Memory B cell (primary cell): Measurements from ENCODE around the gene ESRRG.

Experiments
- ATAC-seq: fragments of 150-1000 bp; cut with Tn5 transposase; 2 replicates; pipeline ENCODE4 v1.10.0; 2021; ENCODE audit warnings: low read depth, mild to moderate bottlenecking, moderate library complexity
- DNase-seq, 2 donors: peaks; one replicate each; pipeline ENCODE4 v3.0.0; 2022; ENCODE audit warnings: low spot score in 2 of 2
- H3K27ac Mint-ChIP-seq: one replicate; pipeline ENCODE4 v1.8.0; 2022; ENCODE audit warnings: mild to moderate bottlenecking, moderate library complexity, mixed read lengths
- H3K27me3 Mint-ChIP-seq: one replicate; pipeline ENCODE4 v1.8.0; 2022; ENCODE audit warnings: mixed read lengths
- H3K36me3 Mint-ChIP-seq: one replicate; pipeline ENCODE4 v1.8.0; 2022; ENCODE audit warnings: mild to moderate bottlenecking, mixed read lengths
- H3K4me1 Mint-ChIP-seq: one replicate; pipeline ENCODE4 v1.8.0; 2022; ENCODE audit warnings: mixed read lengths
- H3K4me3 Mint-ChIP-seq: one replicate; pipeline ENCODE4 v1.8.0; 2022; ENCODE audit warnings: mild to moderate bottlenecking, moderate library complexity, mixed read lengths
- H3K9me3 Mint-ChIP-seq: one replicate; pipeline ENCODE4 v1.8.0; 2022; ENCODE audit warnings: mixed read lengths

The ESRRG gene

GRCh38 chr1:216466162-216466801 lies 256.9 kb downstream of the ESRRG start:
- Mint-ChIP-seq H3K4me3 (no peak overlapping the region), H3K27me3 (no peaks in the 10 kb centered on the region), H3K9me3 (no peaks in the 10 kb centered on the region), H3K4me1 (no peaks in the 10 kb centered on the region), H3K27ac (no peak overlapping the region), H3K36me3 (no peaks in the 10 kb centered on the region)
- no peak for DNase-seq
- ATAC-seq: no peak

GRCh38 chr1:216464489-216464888 lies 258.7 kb downstream of the ESRRG start:
- Mint-ChIP-seq H3K36me3 (no peaks in the 10 kb centered on the region), H3K27ac (no peak overlapping the region), H3K9me3 (no peaks in the 10 kb centered on the region), H3K27me3 (no peaks in the 10 kb centered on the region), H3K4me1 (no peaks in the 10 kb centered on the region), H3K4me3 (no peak overlapping the region)
- no peak for ATAC-seq
- no peak for DNase-seq

- no peak for DNase-seq
- no peak overlapping the region for H3K4me3 Mint-ChIP-seq
- no peaks in the 10 kb centered on the region for H3K36me3 Mint-ChIP-seq
- no peak for ATAC-seq
- H3K4me1 Mint-ChIP-seq: no peaks in the 10 kb centered on the region
- no peaks in the 10 kb centered on the region for H3K27me3 Mint-ChIP-seq
- no peaks in the 10 kb centered on the region for H3K9me3 Mint-ChIP-seq
- H3K27ac Mint-ChIP-seq: no peak overlapping the region
Observed at GRCh38 chr1:216462066-216462775, 261.0 kb downstream of the ESRRG start.

- Mint-ChIP-seq H3K9me3 (no peaks in the 10 kb centered on the region), H3K27ac (no peak overlapping the region), H3K27me3 (no peaks in the 10 kb centered on the region), H3K4me3 (no peak overlapping the region), H3K4me1 (no peaks in the 10 kb centered on the region), H3K36me3 (no peaks in the 10 kb centered on the region)
- no peak for DNase-seq
- no peak for ATAC-seq
Observed at GRCh38 chr1:216461466-216461865, 261.8 kb downstream of the ESRRG start.

- H3K4me3 Mint-ChIP-seq: no peak overlapping the region
- H3K27me3 Mint-ChIP-seq: no peaks in the 10 kb centered on the region
- no peak for DNase-seq
- H3K36me3 Mint-ChIP-seq: no peaks in the 10 kb centered on the region
- peaks cover 2% of the 10 kb centered on the region for H3K9me3 Mint-ChIP-seq
- no peaks in the 10 kb centered on the region for H3K4me1 Mint-ChIP-seq
- no peak for ATAC-seq
- no peak overlapping the region for H3K27ac Mint-ChIP-seq
Observed at GRCh38 chr1:216459651-216460207, 263.5 kb downstream of the ESRRG start.

- no peak overlapping the region for H3K4me3 Mint-ChIP-seq
- H3K9me3 Mint-ChIP-seq: peaks cover 2% of the 10 kb centered on the region
- no peak overlapping the region for H3K27ac Mint-ChIP-seq
- no peaks in the 10 kb centered on the region for H3K36me3 Mint-ChIP-seq
- no peaks in the 10 kb centered on the region for H3K27me3 Mint-ChIP-seq
- peaks cover 3% of the 10 kb centered on the region for H3K4me1 Mint-ChIP-seq
- DNase-seq: no peak
- ATAC-seq: no peak
Observed at GRCh38 chr1:216458812-216459211, 264.4 kb downstream of the ESRRG start.

- Mint-ChIP-seq H3K27me3 (no peaks in the 10 kb centered on the region), H3K36me3 (no peaks in the 10 kb centered on the region), H3K27ac (no peak overlapping the region), H3K9me3 (peaks cover 2% of the 10 kb centered on the region), H3K4me3 (no peak overlapping the region), H3K4me1 (peaks cover 3% of the 10 kb centered on the region)
- DNase-seq: no peak
- no peak for ATAC-seq
Observed at GRCh38 chr1:216457356-216457755, 265.9 kb downstream of the ESRRG start.

- Mint-ChIP-seq H3K9me3 (peaks cover 2% of the 10 kb centered on the region), H3K27me3 (no peaks in the 10 kb centered on the region), H3K36me3 (no peaks in the 10 kb centered on the region), H3K4me3 (no peak overlapping the region), H3K27ac (no peak overlapping the region), H3K4me1 (peaks cover 3% of the 10 kb centered on the region)
- DNase-seq: no peak
- no peak for ATAC-seq
Observed at GRCh38 chr1:216456682-216457081, 266.5 kb downstream of the ESRRG start.

GRCh38 chr1:216453777-216454176 lies 269.5 kb downstream of the ESRRG start:
- DNase-seq: no peak
- Mint-ChIP-seq H3K4me3 (no peak overlapping the region), H3K9me3 (peaks cover 2% of the 10 kb centered on the region), H3K36me3 (no peaks in the 10 kb centered on the region), H3K27me3 (no peaks in the 10 kb centered on the region), H3K4me1 (peaks cover 3% of the 10 kb centered on the region), H3K27ac (no peak overlapping the region)
- no peak for ATAC-seq
